Mesenchymal stem cell (in vitro differentiated cells and primary cell): ENCODE measurements around the gene KHDC4.

Source experiments
- DNase-seq: peaks from one replicate; pipeline ENCODE4 v3.0.0-alpha.2; 2013
- H2AFZ ChIP-seq: one replicate; pipeline ENCODE4 v1.6.1; 2013; ENCODE audit warnings: low read depth, mild to moderate bottlenecking, control low read depth, inconsistent platforms, low read length, moderate library complexity
- H2AK5ac ChIP-seq: 2 replicates; pipeline ENCODE4 v1.6.1; 2013; ENCODE audit warnings: low read length, moderate library complexity, mild to moderate bottlenecking, inconsistent platforms; ENCODE audit not compliant: severe bottlenecking
- H2BK120ac ChIP-seq: one replicate; pipeline ENCODE4 v1.6.1; 2013; ENCODE audit warnings: low read depth, mild to moderate bottlenecking, inconsistent platforms, low read length, moderate library complexity
- H2BK12ac ChIP-seq, 2 experiments: one replicate each; pipeline ENCODE4 v1.6.1; 2013; ENCODE audit warnings: inconsistent platforms in 2 of 2, low read length in 2 of 2, mild to moderate bottlenecking in 2 of 2, moderate library complexity in 2 of 2, control low read depth in 1 of 2
- H2BK15ac ChIP-seq: one replicate; pipeline ENCODE4 v1.6.1; 2013; ENCODE audit warnings: mild to moderate bottlenecking, low read depth, inconsistent platforms; ENCODE audit not compliant: poor library complexity, severe bottlenecking
- H2BK5ac ChIP-seq: 2 replicates; pipeline ENCODE4 v1.6.1; 2013; ENCODE audit warnings: low read depth, mild to moderate bottlenecking, low read length, control low read depth, inconsistent platforms; ENCODE audit not compliant: poor library complexity, severe bottlenecking
- H3K14ac ChIP-seq, 2 experiments: one replicate each; pipeline ENCODE4 v1.6.1; 2013; ENCODE audit warnings: inconsistent platforms in 2 of 2, low read length in 2 of 2, control low read depth in 1 of 2, mild to moderate bottlenecking in 1 of 2, moderate library complexity in 1 of 2
- H3K18ac ChIP-seq, 2 experiments: one replicate each; pipeline ENCODE4 v1.6.1; 2013; ENCODE audit warnings: inconsistent platforms in 2 of 2, low read length in 2 of 2, control low read depth in 1 of 2, low read depth in 1 of 2, mild to moderate bottlenecking in 1 of 2
- H3K23ac ChIP-seq, 2 experiments: one replicate each; pipeline ENCODE4 v1.6.1; 2013; ENCODE audit warnings: inconsistent platforms in 2 of 2, low read length in 2 of 2, mild to moderate bottlenecking in 2 of 2, moderate library complexity in 2 of 2, control low read depth in 1 of 2
- H3K27ac ChIP-seq: 2 replicates; pipeline ENCODE4 v1.5.1; 2013; ENCODE audit warnings: mild to moderate bottlenecking, moderate library complexity, low read length, control low read depth, inconsistent platforms; ENCODE audit not compliant: poor library complexity, severe bottlenecking
- H3K27me3 ChIP-seq, 2 experiments: 2 replicates each; pipeline versions ENCODE4 v1.6.1 to v1.7.0; 2013; ENCODE audit warnings: low read length in 2 of 2, mild to moderate bottlenecking in 2 of 2, moderate library complexity in 2 of 2, control low read depth in 1 of 2, inconsistent platforms in 1 of 2; ENCODE audit not compliant: control insufficient read depth in 1 of 2, insufficient read depth in 1 of 2
- H3K36me3 ChIP-seq, 2 experiments: 2 replicates each; pipeline versions ENCODE4 v1.6.1 to v1.7.0; 2013; ENCODE audit warnings: low read length in 2 of 2, control low read depth in 1 of 2, inconsistent platforms in 1 of 2, low read depth in 1 of 2, mild to moderate bottlenecking in 1 of 2; ENCODE audit not compliant: insufficient read depth in 2 of 2, control insufficient read depth in 1 of 2
- H3K4ac ChIP-seq, 2 experiments: one replicate each; pipeline ENCODE4 v1.6.1; 2013; ENCODE audit warnings: inconsistent platforms in 2 of 2, low read length in 2 of 2, mild to moderate bottlenecking in 2 of 2, moderate library complexity in 2 of 2, control low read depth in 1 of 2, low read depth in 1 of 2
- H3K4me1 ChIP-seq: 2 replicates; pipeline ENCODE4 v1.6.1; 2013; ENCODE audit warnings: low read depth, low read length, control low read depth; ENCODE audit not compliant: control insufficient read depth, insufficient read depth
- H3K4me2 ChIP-seq: 2 replicates; pipeline ENCODE4 v1.6.1; 2013; ENCODE audit warnings: low read length, mild to moderate bottlenecking, inconsistent platforms; ENCODE audit not compliant: poor library complexity, severe bottlenecking
- H3K4me3 ChIP-seq, 2 experiments: 2 replicates each; pipeline versions ENCODE4 v1.5.1 to v1.7.0; 2013; ENCODE audit warnings: low read length in 2 of 2, mild to moderate bottlenecking in 2 of 2, control low read depth in 1 of 2, low read depth in 1 of 2; ENCODE audit not compliant: insufficient read depth in 1 of 2
- H3K79me1 ChIP-seq: replicated peaks from 2 replicates; pipeline ENCODE4 v1.6.1; 2013; ENCODE audit warnings: mild to moderate bottlenecking, control low read depth, low read length, inconsistent platforms; ENCODE audit not compliant: poor library complexity, severe bottlenecking
- H3K9ac ChIP-seq: 2 replicates; pipeline ENCODE4 v1.7.0; 2013; ENCODE audit warnings: mild to moderate bottlenecking, low read length, moderate library complexity
- H3K9me3 ChIP-seq: 2 replicates; pipeline ENCODE4 v1.7.0; 2013; ENCODE audit warnings: mild to moderate bottlenecking, low read length; ENCODE audit not compliant: control insufficient read depth
- H4K8ac ChIP-seq: one replicate; pipeline ENCODE4 v1.6.1; 2013; ENCODE audit warnings: inconsistent platforms, mild to moderate bottlenecking, low read length, moderate library complexity
- H4K91ac ChIP-seq: one replicate; pipeline ENCODE4 v1.6.1; 2013; ENCODE audit warnings: mild to moderate bottlenecking, low read length, inconsistent platforms
- WGBS: methylation state at CpG from one replicate; pipeline ENCODE4 v1.1.7; 2013; ENCODE audit warnings: mixed read lengths; 5-methylcytosine and 5-hydroxymethylcytosine counted together

KHDC4 gene

DNA sequence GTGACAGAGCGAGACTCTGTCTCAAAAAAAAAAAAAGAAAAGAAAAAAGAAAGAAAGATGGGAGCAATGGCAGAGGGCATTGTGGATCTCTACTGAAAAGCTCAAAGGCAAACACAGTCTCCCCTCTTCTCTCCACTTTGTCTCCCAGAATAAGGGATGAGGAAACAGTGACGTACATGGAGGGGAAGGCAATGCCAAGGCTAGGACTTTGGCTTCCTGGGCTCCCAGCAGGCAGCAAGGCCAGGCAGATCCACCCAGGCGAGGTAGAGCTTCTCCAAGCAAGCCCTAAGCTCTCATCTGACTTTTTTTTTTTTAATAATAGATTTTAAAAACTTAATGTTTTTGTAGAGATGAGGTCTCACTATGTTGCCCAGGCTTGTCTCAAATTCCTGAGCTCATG, 39.5 kb upstream of the KHDC4 start:
- Histone ChIP-seq H3K18ac (no peak overlapping the region), H3K27ac (no peak overlapping the region), H3K9ac (no peak overlapping the region), H4K8ac (no peak overlapping the region), H3K4me2 (no peak overlapping the region), H3K4me1 (peaks cover 51% of the 10 kb centered on the region), H2BK120ac (no peak overlapping the region), H2BK5ac (no peak overlapping the region), H3K79me1 (peaks cover 3% of the 10 kb centered on the region), H3K23ac (no peak overlapping the region), H3K4me3 (no peak overlapping the region), H2AFZ (no peak overlapping the region), H3K9me3 (no peaks in the 10 kb centered on the region), H2AK5ac (no peak overlapping the region), H3K4ac (no peak overlapping the region), H3K27me3 (no peaks in the 10 kb centered on the region), H4K91ac (peak overlapping the region; percentile 78), H2BK12ac (no peak overlapping the region), H3K14ac (no peak overlapping the region), H3K36me3 (peaks cover 16 to 39% of the 10 kb centered on the region in 2 experiments), H2BK15ac (no peak overlapping the region)
- 100% methylated on average over 2 of the region's 3 CpGs for WGBS
- DNase-seq, result no peak

DNA sequence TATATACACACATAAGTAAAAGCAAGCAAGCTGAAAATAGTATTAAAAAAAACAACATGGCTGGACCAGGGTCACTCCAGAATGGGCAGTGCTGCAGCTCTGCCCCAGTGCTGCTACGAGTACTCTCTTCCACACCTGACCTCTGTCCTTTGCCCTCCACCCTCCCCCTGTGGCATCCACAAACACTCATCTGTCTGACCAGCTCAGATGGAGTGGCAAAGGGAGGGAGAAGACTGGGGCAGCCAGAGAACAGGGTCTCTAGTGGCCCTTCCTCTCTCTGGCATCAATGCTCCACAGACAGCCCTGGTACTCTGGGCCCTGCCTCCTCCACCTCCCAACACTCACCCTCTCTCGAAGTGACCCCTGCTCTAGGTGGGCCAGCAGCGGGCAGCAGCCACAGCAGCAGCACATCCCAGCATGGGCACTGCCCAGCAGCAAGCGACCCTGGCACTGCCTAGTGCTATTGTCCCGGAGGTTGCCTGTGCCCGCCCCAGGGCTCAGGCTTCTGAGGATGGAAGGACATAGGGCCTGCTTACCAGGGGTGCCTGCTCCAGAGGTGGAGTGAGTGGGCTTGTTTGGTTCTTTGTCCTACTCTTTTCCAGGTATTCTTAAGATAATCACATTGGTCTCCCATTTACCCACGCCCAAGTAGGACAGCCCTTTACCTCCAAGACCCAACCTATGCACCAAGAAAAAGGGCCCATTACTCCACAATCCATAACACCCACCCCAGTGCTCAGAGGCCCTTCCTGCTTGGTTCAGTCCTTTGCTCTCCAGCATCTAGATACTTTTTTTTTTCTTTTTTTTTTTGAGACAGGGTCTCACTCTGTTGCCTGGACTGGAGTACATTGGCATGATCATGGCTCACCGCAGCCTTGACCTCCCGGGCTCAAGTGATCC, 37.9 kb upstream of the KHDC4 start:
- peaks cover 57% of the 10 kb centered on the region for H3K4me1 ChIP-seq
- peaks cover 32 to 55% of the 10 kb centered on the region in 2 experiments for H3K36me3 ChIP-seq
- no peak overlapping the region for H2AFZ ChIP-seq
- no peak for DNase-seq
- H2BK5ac ChIP-seq, result no peak overlapping the region
- no peak overlapping the region for H3K23ac ChIP-seq
- H4K8ac ChIP-seq, result no peak overlapping the region
- H4K91ac ChIP-seq, result peak overlapping the region; percentile 11
- peak overlapping the region in 1 of 2 experiments; percentile 96 for H3K14ac ChIP-seq
- H3K27me3 ChIP-seq, result no peaks in the 10 kb centered on the region
- H2BK12ac ChIP-seq, result peak overlapping the region in 1 of 2 experiments; percentile 11
- no peak overlapping the region for H3K27ac ChIP-seq
- peak overlapping the region in 1 of 2 experiments; percentile 66 for H3K4ac ChIP-seq
- H2BK15ac ChIP-seq, result peak overlapping the region; percentile 12
- H2AK5ac ChIP-seq, result no peak overlapping the region
- H2BK120ac ChIP-seq, result no peak overlapping the region
- H3K79me1 ChIP-seq, result peaks cover 10% of the 10 kb centered on the region
- H3K4me3 ChIP-seq, result no peak overlapping the region
- no peak overlapping the region for H3K4me2 ChIP-seq
- H3K9ac ChIP-seq, result no peak overlapping the region
- H3K18ac ChIP-seq, result peak overlapping the region in 1 of 2 experiments; percentile 48
- no peaks in the 10 kb centered on the region for H3K9me3 ChIP-seq
- WGBS, result 91% methylated on average over 7 of the region's 9 CpGs

DNA sequence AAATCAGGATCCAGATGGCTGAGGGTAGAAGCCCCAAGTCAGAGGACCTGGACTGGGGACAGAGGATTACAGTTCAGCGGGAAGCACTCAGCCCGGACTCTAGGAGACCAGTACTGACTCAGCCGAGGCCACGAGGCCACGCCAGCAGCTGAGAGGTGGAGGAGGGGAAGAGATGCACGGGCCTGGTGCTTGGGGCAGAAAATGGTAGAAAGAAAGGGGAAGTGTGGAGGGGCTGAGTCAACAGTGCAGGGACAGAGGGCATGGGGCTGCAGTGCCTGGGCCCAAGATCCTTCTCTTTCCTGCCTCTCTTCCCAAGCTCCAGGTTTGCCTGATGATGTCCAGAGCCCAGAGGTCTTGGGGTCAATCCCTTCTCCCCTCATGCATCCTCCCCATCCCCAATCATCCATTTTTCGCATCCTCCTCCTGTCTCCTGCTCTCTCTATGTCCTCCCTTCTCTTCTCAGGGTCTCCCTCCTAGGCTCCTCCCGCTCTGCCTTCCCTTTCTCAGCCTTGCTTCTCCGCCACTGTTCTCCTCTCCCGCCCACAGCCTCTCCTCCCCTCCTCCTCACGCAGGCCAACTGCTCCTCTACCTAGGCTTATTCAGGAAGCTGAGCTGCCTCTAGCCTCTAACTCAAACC, 36.4 kb upstream of the KHDC4 start:
- peak overlapping the region; percentile 49 for H3K27ac ChIP-seq
- 21% methylated on average over 11 of the region's 11 CpGs for WGBS
- peak overlapping the region in 1 of 2 experiments; percentile 37 for H3K4me3 ChIP-seq
- H3K9me3 ChIP-seq, result no peaks in the 10 kb centered on the region
- H2AFZ ChIP-seq, result no peak overlapping the region
- no peak overlapping the region for H3K23ac ChIP-seq
- peak overlapping the region; percentile 27 for H4K8ac ChIP-seq
- no peaks in the 10 kb centered on the region for H3K27me3 ChIP-seq
- peak overlapping the region; percentile 78 to 89 for H3K18ac ChIP-seq
- H4K91ac ChIP-seq, result peak overlapping the region; percentile 6
- peak overlapping the region; percentile 73 for H3K9ac ChIP-seq
- peak overlapping the region; percentile 62 for H2AK5ac ChIP-seq
- no peak overlapping the region for H3K4me2 ChIP-seq
- DNase-seq, result peak; percentile 89
- peak overlapping the region; percentile 27 for H2BK120ac ChIP-seq
- H3K14ac ChIP-seq, result no peak overlapping the region
- no peak overlapping the region for H2BK5ac ChIP-seq
- H3K4ac ChIP-seq, result peak overlapping the region in 1 of 2 experiments; percentile 65
- H3K79me1 ChIP-seq, result peaks cover 18% of the 10 kb centered on the region
- H3K4me1 ChIP-seq, result peaks cover 53% of the 10 kb centered on the region
- peak overlapping the region; percentile 79 for H2BK15ac ChIP-seq
- H2BK12ac ChIP-seq, result peak overlapping the region; percentile 35 to 72
- peaks cover 47 to 70% of the 10 kb centered on the region in 2 experiments for H3K36me3 ChIP-seq

DNA sequence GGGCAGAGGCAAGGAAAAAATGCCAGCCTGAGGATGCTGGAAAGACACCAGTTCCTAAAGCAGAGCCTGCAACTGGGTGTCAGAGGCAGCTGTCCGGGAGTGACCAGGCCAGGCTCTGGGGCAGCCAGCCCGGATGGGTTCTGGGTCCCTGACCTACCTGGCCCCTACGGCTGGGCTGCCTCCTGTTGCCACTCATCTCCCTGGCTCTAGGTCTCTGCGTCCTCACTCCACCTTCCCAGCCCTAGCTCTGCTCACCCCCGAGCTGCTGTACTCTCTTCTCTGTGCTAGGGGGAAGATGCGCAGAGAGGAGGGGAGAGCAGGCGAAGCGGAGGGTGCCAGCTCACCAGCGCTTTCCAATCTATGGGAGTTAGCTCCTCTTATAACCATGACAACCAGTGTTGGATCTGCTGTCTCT, 35.2 kb upstream of the KHDC4 start:
- H3K27ac ChIP-seq, result no peak overlapping the region
- WGBS, result 96% methylated on average over 7 of the region's 9 CpGs
- peaks cover 60 to 81% of the 10 kb centered on the region in 2 experiments for H3K36me3 ChIP-seq
- H3K9ac ChIP-seq, result peak overlapping the region; percentile 73
- peak overlapping the region; percentile 87 for H2AK5ac ChIP-seq
- H3K79me1 ChIP-seq, result peaks cover 20% of the 10 kb centered on the region
- no peak overlapping the region for H2BK15ac ChIP-seq
- H3K23ac ChIP-seq, result no peak overlapping the region
- H2BK5ac ChIP-seq, result no peak overlapping the region
- no peak overlapping the region for H2BK120ac ChIP-seq
- no peak for DNase-seq
- peak overlapping the region in 1 of 2 experiments; percentile 14 for H2BK12ac ChIP-seq
- H3K4me1 ChIP-seq, result peaks cover 41% of the 10 kb centered on the region
- no peaks in the 10 kb centered on the region for H3K27me3 ChIP-seq
- peak overlapping the region; percentile 27 for H4K8ac ChIP-seq
- H4K91ac ChIP-seq, result peak overlapping the region; percentile 71
- no peak overlapping the region for H3K14ac ChIP-seq
- H3K9me3 ChIP-seq, result no peaks in the 10 kb centered on the region
- peak overlapping the region in 1 of 2 experiments; percentile 5 for H3K18ac ChIP-seq
- H3K4ac ChIP-seq, result peak overlapping the region in 1 of 2 experiments; percentile 37
- H2AFZ ChIP-seq, result no peak overlapping the region
- no peak overlapping the region for H3K4me2 ChIP-seq
- no peak overlapping the region for H3K4me3 ChIP-seq
